CMK (cell line): ENCODE measurements around the gene OCA2.
"Not testable (repeated sequence)": the region's sequence is repeated elsewhere in the genome, so short reads cannot be mapped to it uniquely, and the experiment has no call there.

Experiments
- DNase-seq: peaks from one replicate; pipeline ENCODE4 v3.0.0-alpha.2; 2010; ENCODE audit warnings: low read depth

OCA2 gene

GRCh38 chr15:28098766-28099554 lies at the start of gene OCA2:
TSS of gene OCA2 (minus strand) at chr15:28099315. CDS start at chr15:28081874, 17,441 bp downstream.
- peak; percentile 45 for DNase-seq

DNA sequence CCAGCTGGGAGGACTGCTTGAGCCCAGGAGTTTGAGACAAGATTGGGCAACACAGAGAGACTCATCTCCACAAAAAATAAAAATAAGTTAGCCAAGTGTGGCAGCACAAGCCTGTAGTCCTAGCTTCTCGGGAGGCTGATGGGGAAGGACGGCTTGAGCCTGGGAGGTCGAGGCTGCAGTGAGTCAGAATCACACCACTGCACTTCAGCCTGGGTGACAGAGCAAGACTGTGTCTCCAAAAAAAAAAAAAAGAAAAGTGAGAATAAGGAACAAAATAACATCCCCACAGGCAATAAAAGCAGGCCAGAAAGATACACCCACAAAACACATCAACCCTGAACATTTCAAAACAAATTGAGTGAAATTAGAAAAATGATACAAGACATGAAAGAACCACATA lies 48.7 kb upstream of the OCA2 start:
- DNase-seq: no peak

DNA sequence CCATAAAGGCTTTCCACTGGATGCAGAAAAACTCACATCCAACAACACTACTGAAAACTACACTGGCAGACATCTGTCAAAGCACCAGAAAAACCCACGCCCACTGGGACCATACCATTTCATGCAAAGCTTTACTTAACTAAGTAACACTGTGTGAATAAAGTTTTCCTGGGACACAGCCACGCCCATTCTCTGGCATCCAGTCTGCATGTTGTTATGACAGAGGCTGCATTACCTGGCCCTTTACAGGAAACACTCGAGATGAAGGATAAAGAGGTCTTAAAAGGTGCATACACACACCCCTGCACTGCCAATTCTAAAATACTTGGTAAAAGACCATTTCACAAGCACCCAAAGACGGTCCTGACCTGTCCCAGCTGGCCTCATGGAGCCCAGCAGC lies 46.3 kb upstream of the OCA2 start:
- not testable (repeated sequence) for DNase-seq

DNA sequence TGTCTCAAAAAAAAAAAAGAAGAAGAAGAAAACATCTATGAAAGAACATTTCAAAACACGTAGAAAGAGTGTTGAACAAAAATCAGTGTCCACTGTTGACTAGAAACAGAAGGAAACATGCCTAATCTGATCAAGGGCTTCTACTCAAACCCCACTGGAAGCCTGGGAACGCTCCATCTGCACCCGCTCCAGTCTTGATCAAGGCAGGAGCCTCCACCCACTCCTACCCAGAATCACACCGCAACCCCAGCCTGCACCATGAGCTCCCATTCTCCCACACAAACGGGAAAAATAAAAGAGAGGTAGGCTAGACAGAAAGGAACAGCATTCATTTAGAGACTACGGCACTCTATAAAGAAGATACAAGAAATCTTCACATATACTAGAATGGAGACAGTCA lies 40.9 kb upstream of the OCA2 start:
- DNase-seq: no peak

DNA sequence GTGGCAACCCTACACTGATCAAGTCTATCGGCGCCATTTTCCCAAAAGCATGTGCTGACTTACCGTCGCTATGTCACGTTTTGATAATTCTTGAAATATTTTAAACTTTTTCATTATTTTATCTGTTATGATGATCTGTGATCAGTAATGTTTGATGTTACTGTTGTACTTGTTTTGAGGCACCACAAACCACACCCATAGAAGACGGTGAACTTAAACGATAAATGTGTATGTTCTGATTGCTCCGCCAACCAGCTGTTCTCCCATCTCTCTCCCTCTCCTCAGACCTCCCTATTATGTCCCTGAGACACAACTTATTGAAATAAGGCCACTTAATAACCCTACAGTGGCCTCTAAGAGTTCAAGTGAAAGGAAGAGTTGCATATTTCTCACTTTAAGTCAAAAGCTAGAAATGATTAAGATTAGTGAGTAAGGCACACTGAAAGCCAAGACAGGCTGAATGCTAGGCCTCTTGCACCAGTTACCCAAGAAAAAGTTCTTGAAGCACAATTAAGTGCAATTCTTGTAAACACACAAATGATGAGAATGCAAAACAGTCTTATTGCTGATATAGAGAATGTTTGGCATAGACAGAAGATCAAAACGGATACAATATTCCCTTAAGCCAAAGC lies 38.4 kb upstream of the OCA2 start:
- DNase-seq: not testable (repeated sequence)

- not testable (repeated sequence) for DNase-seq
Measured at GRCh38 chr15:28136236-28136904, 37.3 kb upstream of the OCA2 start.

- no peak for DNase-seq
Measured at GRCh38 chr15:28133281-28133680, 34.2 kb upstream of the OCA2 start.

DNA sequence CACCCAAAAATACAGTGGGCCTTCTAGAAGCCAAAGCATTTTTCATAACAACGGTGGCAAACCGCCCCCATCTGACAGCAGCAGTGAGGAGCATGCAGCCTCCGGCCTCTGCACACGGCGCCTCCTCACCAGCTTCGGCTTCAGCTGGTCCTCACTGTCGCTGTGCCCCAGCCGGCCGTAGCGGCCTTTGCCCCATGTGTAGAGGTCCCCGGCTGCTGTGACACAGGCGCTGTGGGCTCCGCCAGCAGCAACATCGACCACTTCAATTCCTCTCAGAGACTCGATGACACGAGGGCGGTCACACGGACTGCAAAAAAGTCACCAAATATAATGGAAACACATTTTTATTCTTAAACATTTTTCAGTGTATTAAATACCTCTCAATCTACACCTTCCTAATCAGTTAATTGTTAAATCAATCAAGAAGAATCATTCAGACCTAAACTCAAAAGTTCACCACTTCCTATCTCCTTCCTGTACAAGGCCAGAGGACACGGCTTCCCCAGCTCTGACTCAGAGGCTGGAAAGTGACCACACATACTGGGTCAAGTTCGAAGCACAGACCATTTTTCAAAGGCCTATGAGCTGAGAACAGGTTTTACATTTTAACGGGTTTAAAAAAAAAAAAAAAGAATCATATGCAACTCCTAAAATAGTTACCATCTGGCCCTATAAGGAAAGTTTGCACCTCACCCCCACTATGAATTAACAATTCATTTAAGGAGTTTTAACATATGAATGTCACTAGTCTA lies 33.6 kb upstream of the OCA2 start:
- DNase-seq: no peak

DNA sequence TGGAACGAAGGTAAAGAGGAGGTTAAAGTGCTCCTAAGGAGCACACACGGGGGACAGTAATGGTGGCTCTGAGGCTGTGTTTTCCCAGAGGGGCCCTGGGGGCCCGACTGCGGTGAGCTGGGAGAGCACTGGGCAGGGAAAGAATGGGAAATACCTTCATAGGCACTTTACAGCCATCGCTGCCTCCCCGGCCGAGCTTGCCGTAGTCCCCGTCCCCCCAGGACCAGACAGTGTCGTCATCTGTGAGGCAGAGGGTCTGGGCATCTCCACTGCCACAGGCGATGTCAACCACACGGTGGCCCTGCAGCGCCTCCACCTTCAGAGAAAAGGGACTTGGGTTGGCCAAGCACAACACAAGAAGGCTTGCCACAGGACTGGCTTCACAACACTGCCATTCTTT lies 32.8 kb upstream of the OCA2 start:
- DNase-seq: no peak

- no peak for DNase-seq
Measured at GRCh38 chr15:28131400-28131799, 32.3 kb upstream of the OCA2 start.

DNA sequence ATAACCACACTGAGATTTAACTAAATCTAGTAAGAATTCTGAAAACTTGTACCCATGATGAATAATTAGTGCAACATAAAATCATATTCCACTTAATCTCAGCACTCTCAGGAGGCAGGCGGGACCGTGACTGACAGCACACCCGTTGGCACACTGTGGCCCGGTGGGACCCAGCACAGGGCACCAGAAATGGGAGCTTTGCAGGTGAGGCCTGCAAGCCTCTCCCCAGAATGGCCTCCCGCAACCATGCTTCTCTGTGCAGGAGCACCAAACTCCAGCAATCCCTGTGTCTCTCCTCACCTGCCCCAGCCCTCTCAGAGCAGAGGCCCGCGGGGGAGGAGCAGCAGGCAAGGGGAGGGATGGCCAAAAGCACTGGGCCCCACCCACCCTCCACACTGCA lies 31.5 kb upstream of the OCA2 start:
- DNase-seq: no peak

- DNase-seq: no peak
Measured at GRCh38 chr15:28129231-28129848, 30.2 kb upstream of the OCA2 start.

DNA sequence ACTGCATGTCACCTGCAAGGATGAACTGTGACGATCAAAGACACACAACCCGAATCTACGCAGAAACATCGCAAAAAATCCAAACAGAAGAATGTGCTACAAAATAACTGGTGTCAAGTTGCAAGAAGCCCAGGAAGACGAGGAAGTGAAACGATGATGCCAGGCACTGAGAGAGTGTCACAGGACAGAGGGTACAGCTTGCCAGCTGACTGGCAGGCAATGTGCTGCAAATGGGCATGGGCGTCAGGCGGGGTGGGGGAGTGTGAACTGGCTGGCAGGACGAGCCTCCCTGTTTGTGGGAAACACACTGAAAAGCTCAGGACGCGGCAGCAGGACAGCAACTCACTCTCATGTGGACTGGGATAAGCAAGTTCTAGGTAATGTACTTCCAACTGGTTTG lies 28.9 kb upstream of the OCA2 start:
- no peak for DNase-seq

DNA sequence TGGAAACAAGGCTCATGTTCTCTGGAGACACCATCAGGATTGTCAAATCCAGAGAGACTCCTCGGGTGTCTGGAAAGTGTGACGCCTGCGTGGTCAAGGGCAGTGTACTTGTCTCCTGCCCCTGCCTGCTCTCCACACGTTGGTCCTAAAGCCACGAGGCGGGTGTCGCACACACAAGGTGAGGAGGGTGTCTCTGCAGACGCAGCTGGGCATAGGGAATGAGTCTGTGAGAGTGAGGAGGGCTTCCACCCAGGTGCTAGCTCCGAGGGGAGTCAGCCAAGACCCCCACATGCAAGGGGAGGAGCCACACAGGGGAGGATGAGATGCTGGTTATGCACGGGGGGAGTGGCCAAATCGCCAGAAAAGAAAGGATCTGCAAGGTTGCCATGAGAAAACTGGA lies 27.9 kb upstream of the OCA2 start:
- no peak for DNase-seq

- no peak for DNase-seq
Measured at GRCh38 chr15:28125673-28126651, 26.8 kb upstream of the OCA2 start.

- no peak for DNase-seq
Measured at GRCh38 chr15:28124841-28125240, 25.7 kb upstream of the OCA2 start.

DNA sequence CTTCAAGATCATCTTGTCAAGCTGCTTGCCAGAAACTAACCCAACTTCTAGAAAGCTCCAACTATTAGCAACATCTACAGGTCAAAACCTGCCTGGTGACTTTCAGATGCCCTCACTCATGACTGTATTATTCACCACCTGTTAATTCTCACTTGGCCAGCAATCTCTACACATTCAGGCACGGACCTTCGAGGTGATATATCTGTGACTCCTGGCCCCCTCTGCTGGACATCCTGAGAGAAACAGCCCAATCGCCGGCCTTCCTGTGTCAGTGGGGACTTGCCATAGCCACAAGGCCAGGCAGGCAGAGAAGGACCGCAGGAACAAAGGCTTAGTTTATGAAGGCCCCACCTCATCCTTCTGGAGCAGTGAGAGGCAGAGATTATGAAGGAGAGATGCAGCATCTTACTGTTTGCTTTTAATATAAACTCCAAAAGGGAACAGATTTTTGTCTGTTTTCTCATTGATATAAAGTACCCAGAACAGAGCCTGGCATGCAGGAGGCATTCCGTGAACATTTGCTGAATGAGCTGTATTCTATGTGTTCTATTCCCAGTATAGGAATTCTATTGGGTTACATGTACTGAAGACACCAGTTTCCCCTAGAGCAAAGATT lies 24.4 kb upstream of the OCA2 start:
- DNase-seq: no peak

GRCh38 chr15:28122038-28122949 lies 23.2 kb upstream of the OCA2 start:
- no peak for DNase-seq

DNA sequence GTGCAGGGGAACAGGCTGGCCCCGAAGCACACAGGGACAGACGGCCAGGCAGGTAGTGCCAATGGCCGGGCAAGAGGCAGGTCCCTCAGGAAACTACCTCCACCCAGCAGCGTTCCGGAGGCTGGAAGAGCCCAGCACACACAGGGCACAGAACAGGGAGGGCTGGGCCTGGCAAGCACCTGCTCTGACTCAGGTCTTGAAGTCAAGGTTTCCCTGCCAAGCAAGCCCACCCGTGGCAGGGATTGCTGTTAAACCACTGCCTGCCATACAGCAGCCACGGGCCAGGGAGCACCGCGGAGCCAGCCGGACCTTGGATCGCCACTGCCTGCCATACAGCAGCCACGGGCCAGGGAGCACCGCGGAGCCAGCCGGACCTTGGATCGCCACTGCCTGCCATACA lies 22.5 kb upstream of the OCA2 start:
- DNase-seq: not testable (repeated sequence)

DNA sequence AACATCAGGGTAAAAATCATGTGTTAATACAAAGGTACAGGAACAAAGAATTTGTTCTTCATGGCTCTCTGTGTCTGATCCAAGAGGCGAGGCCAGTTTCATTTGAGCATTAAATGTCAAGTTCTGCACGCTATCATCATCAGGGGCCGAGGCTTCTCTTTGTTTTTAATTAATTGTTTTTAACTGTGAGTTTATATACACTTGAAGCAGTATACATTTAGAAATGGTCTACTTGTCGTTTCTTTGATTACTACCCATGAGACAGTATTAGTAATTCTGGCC lies 21.2 kb upstream of the OCA2 start:
- DNase-seq: no peak
